ENCODE results near the gene MAPK10. TPM values are rescaled to one million over a fixed set of nuclear protein-coding genes. Genes with fewer than 3 reads are reported as not detected.

MAPK10 gene
- total RNA-seq, 2 experiments from 2014 or later = 32.0 TPM; not detected in 1

DNA sequence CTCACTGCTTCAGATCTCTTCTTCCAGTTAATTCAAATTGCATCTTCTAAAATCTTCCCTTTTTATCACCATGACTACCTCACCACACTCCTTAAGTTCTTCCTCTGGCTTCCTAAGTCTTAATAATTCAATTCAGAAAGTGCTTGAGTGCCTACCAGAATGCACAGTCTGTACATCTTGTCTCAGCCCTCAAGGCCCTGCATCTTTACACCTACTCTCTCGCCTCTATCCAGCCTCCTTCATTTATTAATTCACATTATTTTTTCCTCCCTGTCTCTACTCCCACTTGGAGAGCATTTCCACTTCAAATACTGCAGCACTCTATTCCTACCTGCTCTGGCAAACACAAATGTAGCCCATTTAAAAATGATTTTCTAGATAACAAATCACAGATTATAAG lies 90.5 kb downstream of the MAPK10 start:
- intact Hi-C loops (cut with micrococcal nuclease; ENCODE audit: unreplicated experiment) = no loop called here

DNA sequence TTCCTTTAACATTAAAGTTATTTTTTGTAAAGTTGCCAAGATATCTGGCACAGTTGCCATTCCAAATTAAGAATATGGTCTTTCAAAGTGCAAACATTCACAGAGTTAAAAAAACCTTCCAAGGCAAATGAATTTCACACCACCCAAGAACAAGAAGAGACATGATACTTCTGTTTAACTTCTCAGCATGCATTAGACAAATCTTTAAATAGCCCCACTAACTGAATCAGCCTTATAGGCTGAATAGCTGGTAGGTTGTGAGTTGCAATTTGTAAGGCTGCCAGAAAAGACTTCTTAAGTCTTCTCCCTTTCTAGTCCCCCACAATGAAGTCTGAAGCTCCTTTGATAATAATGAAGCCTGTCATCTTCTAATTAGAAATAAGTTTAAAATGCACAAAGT lies 95.6 kb downstream of the MAPK10 start:
- H3K9me2 ChIP-seq (ENCODE audit: insufficient read depth, low read length) = no peaks in the 10 kb centered on the region
- no peak overlapping the region for H3K4me3 ChIP-seq (ENCODE audit: low read depth, low read length, poor library complexity, severe bottlenecking)
- H4K20me1 ChIP-seq (ENCODE audit: insufficient read depth, low read length) = no peaks in the 10 kb centered on the region
- H3K4me2 ChIP-seq (ENCODE audit: low read length) = no peak overlapping the region
- intact Hi-C loops (cut with micrococcal nuclease; ENCODE audit: unreplicated experiment) = no loop called here
- H3K9me3 ChIP-seq (ENCODE audit: low read length) = no peaks in the 10 kb centered on the region
- H2AFZ ChIP-seq (ENCODE audit: low read length) = no peak overlapping the region
- no TSS peak for BruUV-seq (replicated peaks)
- CTCF ChIA-PET (ENCODE audit: unreplicated experiment) = no interaction called here
- POLR2A ChIA-PET = interaction anchor here (0.9 kb wide), 2 partner anchors 10 to 43 kb away, joined by 5 to 6 read pairs; no protein-coding TSS in a partner anchor
- no peaks in the 10 kb centered on the region for H3K79me2 ChIP-seq (ENCODE audit: insufficient read depth, low read depth, low read length)
- TF ChIP-seq, protein P1, sequence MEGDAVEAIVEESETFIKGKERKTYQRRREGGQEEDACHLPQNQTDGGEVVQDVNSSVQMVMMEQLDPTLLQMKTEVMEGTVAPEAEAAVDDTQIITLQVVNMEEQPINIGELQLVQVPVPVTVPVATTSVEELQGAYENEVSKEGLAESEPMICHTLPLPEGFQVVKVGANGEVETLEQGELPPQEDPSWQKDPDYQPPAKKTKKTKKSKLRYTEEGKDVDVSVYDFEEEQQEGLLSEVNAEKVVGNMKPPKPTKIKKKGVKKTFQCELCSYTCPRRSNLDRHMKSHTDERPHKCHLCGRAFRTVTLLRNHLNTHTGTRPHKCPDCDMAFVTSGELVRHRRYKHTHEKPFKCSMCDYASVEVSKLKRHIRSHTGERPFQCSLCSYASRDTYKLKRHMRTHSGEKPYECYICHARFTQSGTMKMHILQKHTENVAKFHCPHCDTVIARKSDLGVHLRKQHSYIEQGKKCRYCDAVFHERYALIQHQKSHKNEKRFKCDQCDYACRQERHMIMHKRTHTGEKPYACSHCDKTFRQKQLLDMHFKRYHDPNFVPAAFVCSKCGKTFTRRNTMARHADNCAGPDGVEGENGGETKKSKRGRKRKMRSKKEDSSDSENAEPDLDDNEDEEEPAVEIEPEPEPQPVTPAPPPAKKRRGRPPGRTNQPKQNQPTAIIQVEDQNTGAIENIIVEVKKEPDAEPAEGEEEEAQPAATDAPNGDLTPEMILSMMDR (conservative IDR thresholded peaks at IDR 0.05; ENCODE audit: low read length) = no peak
- TF ChIP-seq EZH2phosphoT487 (IDR thresholded peaks at IDR 0.05; ENCODE audit: borderline replicate concordance, low read depth, low read length) = no peak
- H3K27ac ChIP-seq (ENCODE audit: low read depth, low read length, poor library complexity, severe bottlenecking) = no peak overlapping the region
- DNase-seq (ENCODE audit: low spot score) = no peak
- no peaks in the 10 kb centered on the region for H3K36me3 ChIP-seq (ENCODE audit: insufficient read depth, low read length)
- no peaks in the 10 kb centered on the region for H3K4me1 ChIP-seq (ENCODE audit: insufficient read depth, low read length, poor library complexity, severe bottlenecking)

More for the DNA sequence above, 90.5 kb downstream of the MAPK10 start:
- no peak overlapping the region for H3K4me3 ChIP-seq (ENCODE audit: low read depth, low read length, poor library complexity, severe bottlenecking)
- no TSS peak for BruUV-seq (replicated peaks)
- H3K9me3 ChIP-seq (ENCODE audit: low read length) = no peaks in the 10 kb centered on the region
- POLR2A ChIA-PET = no interaction called here
- no peak overlapping the region for H3K27ac ChIP-seq (ENCODE audit: low read depth, low read length, poor library complexity, severe bottlenecking)
- H3K79me2 ChIP-seq (ENCODE audit: insufficient read depth, low read depth, low read length) = no peaks in the 10 kb centered on the region
- no peak overlapping the region for H2AFZ ChIP-seq (ENCODE audit: low read length)
- H3K4me2 ChIP-seq (ENCODE audit: low read length) = no peak overlapping the region
- no peaks in the 10 kb centered on the region for H3K4me1 ChIP-seq (ENCODE audit: insufficient read depth, low read length, poor library complexity, severe bottlenecking)
- H4K20me1 ChIP-seq (ENCODE audit: insufficient read depth, low read length) = no peaks in the 10 kb centered on the region
- H3K9me2 ChIP-seq (ENCODE audit: insufficient read depth, low read length) = no peaks in the 10 kb centered on the region
- no peaks in the 10 kb centered on the region for H3K36me3 ChIP-seq (ENCODE audit: insufficient read depth, low read length)
- TF ChIP-seq, protein P1 (conservative IDR thresholded peaks at IDR 0.05; ENCODE audit: low read length) = no peak
- no peak for TF ChIP-seq EZH2phosphoT487 (IDR thresholded peaks at IDR 0.05; ENCODE audit: borderline replicate concordance, low read depth, low read length)
- no peak for DNase-seq (ENCODE audit: low spot score)
- CTCF ChIA-PET (ENCODE audit: unreplicated experiment) = no interaction called here

DNA sequence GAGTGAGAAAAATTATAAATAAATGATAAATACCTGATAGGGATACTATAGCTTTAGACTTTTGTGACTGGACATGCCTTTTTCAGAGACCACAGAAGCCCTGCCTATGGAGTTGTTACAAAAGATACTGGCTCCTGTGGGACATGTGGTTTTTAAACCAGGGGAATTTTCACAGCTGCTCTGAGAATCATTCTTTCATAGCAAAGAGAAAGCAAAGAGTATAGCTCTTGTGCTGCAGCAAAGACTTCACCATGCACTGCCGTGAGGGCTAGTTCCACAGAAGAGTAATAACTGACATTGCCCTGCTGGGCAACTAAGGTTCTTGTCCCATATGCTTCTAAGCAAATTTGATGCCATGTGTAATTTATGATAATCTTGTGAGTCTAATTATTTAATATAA lies 98.2 kb downstream of the MAPK10 start:
- Histone ChIP-seq H3K4me1 (ENCODE audit: insufficient read depth, low read length, poor library complexity, severe bottlenecking) (no peaks in the 10 kb centered on the region), H3K79me2 (ENCODE audit: insufficient read depth, low read depth, low read length) (no peaks in the 10 kb centered on the region), H3K9me2 (ENCODE audit: insufficient read depth, low read length) (no peaks in the 10 kb centered on the region), H3K9me3 (ENCODE audit: low read length) (no peaks in the 10 kb centered on the region), H2AFZ (ENCODE audit: low read length) (no peak overlapping the region), H3K4me3 (ENCODE audit: low read depth, low read length, poor library complexity, severe bottlenecking) (no peak overlapping the region), H3K27ac (ENCODE audit: low read depth, low read length, poor library complexity, severe bottlenecking) (no peak overlapping the region), H3K4me2 (ENCODE audit: low read length) (no peak overlapping the region), H4K20me1 (ENCODE audit: insufficient read depth, low read length) (no peaks in the 10 kb centered on the region), H3K36me3 (ENCODE audit: insufficient read depth, low read length) (no peaks in the 10 kb centered on the region)
- POLR2A ChIA-PET = interaction anchor here (0.8 to 1.1 kb wide), 3 partner anchors 14 to 137 kb away, joined by 3 read pairs; no protein-coding TSS in a partner anchor
- BruUV-seq (replicated peaks) = no TSS peak
- no peak for TF ChIP-seq EZH2phosphoT487 (IDR thresholded peaks at IDR 0.05; ENCODE audit: borderline replicate concordance, low read depth, low read length)
- TF ChIP-seq, protein P1 (conservative IDR thresholded peaks at IDR 0.05; ENCODE audit: low read length) = no peak
- no peak for DNase-seq (ENCODE audit: low spot score)
- intact Hi-C loops (cut with micrococcal nuclease; ENCODE audit: unreplicated experiment) = no loop called here
- CTCF ChIA-PET (ENCODE audit: unreplicated experiment) = interaction anchor here (0.6 kb wide), 1 partner anchor 216 kb away, joined by 3 read pairs; no protein-coding TSS in a partner anchor
